HG02943 (cell line): Measurements from ENCODE around the gene UVSSA.

ENCODE experiments used
- ATAC-seq: cut with Tn5 transposase; IDR thresholded peaks from one replicate; pipeline ENCODE4 v1.9.1; 2021; ENCODE audit warnings: mild to moderate bottlenecking, low read depth, moderate library complexity; ENCODE audit not compliant: unreplicated experiment

UVSSA gene

DNA sequence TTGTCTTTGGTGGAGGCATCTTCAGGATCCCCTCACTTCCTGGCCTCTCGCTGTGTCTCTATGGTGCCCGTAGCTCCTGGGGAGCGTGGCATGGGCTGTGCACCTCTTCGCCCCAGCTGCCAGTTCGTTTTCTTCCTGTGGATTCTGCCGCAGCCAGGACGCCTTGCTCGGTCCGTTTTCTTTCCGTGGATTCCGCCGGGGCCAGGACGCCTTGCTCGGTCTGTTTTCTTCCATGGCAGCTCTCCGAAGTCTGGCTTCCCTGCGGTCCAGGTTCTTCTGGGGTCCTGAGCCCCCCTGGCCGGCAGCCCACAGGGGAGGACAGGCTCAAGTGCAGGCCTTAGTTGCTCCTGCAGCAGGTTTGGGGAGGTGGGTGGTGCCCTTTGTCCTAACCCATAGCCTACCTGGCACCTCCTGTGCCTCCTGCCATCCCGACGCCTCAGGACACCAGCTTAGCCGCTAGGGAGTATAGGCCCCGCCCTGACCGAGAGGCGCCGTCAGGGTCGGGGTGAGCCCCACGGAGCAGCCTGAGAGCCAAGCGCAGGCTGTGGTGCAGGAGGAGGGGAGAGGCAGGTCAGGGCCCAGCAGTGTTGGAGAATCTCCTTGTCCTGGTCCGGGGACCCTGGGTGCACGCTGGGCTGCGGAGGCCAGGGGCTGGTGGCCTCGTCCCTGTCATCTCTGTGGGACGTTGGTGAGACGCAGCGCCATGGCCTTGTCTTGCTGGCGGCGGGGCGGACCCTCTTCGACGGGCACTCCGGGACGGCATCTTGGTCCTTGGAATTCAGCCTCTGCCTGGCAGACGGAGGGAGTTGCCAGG, 27.1 kb downstream of the UVSSA start:
- ATAC-seq, result no peak

DNA sequence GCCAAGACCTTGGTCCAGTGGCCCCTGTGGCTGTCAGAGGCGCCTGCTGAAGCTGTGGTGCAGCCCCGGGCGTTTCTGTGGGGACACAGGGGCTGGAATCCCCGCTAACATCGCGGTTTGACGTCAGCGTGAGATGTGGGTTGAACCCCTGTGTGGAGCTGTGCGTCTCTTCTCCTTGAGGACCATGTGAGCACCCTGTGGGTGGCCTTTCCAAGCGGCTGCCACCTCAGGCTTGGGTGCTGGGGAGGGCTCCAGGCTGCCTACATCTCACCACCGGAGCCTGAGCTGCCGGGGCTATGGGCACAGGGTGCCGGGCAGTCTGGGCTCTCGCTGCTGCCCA, 27.7 kb downstream of the UVSSA start:
- no peak for ATAC-seq

DNA sequence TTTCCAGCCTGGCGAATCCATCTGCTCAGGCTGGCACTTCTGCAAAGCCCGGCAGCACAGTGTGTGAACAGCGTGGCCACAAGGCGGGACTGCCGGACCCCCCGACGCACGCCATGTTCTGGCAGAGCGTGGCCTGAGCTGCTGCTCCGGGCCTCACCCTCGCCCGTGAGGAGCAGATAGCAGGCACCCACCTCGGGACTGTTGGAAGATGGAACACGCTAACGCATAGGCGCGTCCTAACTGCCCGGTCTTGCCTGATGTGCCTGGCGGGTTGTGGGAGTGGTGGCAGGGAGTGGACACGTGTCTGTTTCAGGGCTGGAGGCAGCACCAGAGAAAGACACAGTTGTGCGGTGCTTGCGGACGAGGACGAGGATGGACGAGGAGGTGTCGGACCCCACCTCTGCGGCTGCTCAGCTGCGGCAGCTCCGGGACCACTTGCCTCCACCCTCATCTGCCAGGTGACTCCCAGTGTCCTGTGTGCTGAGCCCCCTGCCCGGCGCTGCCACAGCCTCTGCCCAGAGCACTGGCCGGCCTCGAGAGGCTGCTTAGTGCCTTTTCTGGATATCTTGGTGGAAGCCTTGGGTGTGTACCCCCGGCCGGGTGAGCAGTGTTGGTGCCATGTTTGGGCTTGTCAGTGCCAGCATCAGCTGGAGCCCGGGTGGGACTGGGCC, 28.2 kb downstream of the UVSSA start:
- no peak for ATAC-seq

DNA sequence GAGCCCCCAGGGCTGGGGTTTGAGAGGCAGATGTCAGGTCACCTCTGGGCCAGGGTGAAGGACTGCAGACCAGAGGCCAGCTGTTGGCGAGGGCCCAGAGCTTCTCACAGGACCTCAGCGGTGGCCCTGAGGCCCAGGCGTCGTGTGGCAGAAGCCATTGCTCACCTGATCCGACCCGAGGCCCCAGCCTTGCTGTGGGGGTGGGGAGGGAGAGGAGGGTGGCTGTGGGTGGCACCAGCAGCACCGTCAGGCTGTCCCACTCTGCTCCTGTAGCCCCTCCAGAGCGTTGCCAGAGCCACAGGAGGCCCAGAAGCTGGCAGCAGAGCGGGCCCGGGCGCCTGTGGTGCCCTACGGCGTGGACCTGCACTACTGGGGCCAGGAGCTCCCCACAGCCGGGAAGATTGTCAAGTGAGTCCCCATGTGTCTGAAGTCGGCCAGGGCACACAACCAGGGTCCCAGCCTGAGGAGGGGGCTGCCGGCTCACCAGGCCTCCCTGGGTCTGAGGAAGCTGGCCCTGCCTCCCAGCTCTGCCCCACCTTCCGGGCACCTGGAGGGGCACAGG, 28.8 kb downstream of the UVSSA start:
- no peak for ATAC-seq

DNA sequence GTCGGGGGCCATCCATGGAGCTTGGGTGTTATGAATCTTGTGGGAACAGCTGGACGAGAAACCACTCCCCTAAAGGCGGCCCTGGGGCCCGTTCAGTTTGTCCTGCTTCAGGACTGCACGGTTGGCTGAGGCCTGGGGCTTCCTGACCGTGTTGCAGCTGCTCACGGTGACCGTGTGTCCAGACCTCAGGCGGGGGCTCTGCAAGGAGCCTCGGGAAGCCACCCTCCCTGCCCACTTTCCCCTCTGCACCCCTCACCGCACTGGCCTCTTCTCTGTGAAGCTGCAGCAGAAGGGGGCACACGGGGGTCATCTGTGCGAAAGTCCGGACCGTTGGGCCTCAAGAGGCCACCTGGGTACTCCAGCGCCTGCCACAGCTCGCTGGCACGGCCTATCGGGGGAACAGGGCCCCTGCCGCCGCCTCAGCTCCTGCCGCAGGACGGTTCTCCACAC, 29.4 kb downstream of the UVSSA start:
- ATAC-seq, result no peak

DNA sequence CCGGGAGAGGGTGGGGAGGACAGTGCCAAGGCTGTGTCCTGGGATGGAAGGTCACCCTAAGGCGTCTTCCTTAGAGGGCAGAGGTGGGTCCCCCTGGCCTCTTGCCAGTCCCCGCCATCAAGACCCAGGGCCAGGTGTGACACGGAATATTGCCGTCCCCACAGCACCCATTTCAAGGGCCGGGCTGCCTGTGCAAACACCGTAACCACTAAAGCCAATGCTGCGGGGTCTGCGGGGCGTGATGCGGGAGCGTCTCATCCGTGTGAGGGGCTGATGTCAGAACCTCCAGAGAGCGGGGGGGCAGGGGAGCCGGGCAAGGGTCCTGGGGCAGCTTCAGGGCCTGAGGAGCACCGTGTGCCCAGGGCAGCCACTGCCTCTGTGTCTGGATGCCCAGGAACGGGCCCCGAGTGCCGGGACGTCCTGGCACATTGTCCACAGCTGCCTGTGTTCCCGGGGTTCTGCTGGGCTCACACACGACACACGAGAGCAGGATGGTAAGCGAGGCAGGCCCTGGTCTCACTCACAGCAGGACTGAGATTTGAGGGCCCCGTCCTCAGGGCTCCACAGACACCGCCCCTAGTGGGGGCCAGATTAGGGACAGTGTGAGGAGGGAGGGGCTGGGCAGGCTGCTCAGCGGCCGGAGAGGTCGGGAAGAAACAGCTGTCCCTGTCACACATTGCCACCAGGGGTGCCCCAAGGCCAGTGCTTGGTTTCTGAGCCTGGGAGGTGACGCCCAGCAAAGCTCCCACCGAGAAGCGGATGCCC, 30.0 kb downstream of the UVSSA start:
- no peak for ATAC-seq

DNA sequence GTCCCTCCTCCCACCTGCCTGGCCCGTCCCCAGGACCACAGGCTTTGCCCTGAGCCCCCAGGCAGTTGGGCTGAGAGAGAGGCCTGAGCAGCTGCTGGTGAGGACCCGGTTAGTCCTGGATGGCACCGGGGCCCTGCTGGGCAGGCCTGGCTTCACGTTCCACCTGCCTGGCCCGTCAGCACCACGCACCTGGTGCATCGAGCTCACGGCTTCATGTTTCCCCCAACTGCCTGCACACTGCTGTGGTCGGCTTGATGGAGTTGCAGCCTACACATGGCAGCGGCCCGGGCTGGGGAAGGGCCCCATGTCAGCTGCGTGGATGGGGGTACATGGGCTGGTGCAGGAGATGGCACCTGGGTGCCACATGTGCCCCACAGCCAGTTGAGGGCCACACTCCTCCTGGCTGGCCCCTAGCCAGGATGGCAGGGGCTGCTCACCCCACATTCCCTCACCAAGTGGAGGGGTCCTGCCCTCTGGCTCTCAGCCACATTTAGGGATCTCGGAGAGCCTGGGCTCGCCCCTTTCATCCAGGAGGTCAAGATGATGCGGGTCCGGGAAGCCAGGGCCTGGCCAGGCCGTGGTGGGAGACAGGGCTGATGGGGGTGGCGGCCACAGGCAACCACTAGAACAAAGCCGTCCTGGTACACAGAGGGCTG, 30.7 kb downstream of the UVSSA start:
- no peak for ATAC-seq

DNA sequence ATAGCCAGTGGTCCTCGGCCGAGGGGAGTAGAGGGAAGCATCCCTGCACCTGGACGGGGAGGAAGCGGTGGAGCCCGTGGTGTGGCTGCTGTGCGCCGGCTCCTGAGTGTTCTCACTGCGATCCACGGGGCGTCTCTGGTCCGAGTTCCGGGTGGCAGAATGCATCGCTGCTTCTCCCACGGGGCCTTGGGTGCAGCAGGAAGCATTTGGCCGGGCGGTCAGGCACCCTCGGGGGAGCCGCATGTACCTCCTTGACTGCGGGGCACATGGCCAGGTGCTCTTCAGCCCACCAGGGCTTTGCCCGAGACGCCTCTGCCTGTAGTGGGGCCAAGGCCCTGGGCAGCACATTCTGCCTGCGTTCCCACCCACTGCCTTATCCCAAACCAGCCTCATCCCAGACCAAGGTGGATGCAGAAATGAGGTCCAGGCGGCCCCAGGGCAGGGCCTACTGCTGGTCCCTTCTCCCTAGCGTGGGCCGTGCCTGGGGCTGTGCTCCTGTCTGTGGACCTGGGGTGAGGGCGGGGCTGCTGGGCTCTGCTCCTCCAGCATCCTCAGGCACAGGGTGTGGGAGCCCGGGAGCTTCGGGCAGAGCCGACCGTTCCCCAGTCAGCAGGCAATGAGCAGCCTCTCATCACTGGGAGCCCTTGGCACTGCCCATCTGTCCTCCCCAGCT, 31.7 kb downstream of the UVSSA start:
- ATAC-seq, result no peak

DNA sequence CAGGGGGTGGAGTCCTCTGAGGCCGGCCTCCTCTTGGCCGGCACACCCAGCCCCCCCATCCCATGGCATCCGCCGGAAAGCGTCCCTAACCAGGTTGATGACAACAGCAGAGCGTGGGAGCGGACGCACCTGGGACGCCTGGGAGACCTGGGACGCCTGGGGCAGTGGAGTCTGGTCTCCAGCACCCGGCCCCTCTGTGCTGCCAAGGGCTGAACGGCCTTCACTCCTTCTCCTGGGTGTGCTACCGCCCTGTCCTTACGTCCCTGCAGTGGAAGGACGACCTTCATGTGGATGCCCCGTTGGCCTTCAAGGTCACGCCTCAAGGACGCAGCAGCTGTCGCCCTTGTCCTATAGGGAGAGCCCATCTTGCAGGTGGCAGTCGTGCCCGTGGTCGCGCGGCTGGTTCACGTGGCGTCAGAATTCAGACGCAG, 32.4 kb downstream of the UVSSA start:
- ATAC-seq, result no peak

DNA sequence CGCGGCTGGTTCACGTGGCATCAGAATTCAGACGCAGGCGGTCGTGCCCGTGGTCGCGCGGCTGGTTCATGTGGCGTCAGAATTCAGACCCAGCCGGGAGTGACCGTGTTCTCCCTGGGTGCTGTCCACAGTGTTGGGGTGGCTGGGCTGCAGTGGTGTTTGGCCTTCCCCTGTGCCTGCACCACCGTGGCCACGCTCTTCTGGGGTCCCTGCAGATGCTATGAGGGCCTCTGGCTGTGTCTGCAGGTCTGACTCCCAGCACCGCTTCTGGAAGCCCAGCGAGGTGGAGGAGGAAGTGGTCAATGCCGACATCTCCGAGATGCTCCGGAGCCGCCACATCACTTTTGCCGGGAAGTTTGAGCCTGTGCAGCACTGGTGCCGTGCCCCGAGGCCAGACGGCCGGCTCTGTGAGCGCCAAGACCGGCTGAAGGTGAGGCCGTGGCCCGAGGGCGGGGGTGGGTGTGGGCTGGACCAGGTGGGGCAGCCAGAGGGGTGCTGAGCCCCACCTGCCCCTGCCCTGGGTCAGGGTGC, 32.9 kb downstream of the UVSSA start:
- no peak for ATAC-seq

DNA sequence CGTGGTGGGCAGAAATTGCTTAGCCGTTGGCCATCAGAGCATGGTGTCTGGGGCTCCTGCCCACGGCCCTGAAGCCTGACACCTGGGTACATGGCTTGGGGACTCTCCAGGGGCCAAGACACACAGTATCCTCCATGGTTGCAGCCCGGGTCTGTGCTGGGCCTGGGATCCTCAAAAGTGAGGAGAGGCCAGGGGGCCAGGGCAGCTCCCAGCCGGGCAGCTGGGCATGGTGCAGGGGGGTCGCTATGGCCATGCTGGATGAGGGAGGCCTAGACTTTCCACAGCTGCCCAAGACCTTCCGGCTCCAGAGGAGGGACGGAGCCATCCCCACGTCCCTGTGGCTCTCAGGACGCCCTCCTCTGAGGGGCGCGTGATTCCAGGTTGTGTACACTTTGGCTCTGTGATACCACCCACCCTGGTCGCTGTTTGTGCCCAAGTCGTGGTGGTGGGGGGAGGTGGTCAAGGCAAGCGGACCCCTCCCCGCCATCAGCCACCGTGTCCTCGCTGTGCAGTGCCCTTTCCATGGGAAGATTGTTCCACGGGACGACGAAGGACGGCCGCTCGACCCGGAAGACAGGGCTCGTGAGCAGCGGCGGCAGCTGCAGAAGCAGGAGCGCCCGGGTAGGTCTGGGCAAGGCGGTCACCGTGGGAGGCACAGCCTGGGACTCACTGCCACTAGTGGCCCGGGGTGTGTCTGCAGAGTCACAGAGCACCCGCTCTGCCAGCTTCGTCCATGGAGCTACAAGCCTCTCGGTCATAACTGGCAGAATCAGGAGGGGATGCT, 33.6 kb downstream of the UVSSA start:
- no peak for ATAC-seq

DNA sequence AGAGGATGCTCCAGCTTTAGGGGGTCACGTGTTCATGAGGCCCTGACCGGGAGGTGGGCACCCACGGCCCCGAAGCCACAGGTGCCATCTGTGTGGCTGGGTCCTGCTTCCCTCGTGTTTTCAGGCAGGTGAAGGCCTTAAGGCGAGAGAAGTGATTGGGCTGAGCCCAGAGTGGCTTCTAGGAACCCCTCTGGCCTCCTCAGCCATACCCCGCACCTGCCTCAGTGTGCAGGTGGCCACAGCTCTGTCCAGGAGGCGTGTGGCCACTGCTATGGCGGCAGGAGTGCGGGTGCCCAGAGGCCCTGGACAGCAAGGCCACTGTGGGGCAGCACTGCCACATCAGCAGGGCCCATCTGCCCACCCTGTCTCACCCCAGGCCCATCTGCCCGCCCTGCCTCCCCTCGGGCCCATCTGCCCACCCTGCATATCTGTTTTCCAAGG, 34.2 kb downstream of the UVSSA start:
- no peak for ATAC-seq

DNA sequence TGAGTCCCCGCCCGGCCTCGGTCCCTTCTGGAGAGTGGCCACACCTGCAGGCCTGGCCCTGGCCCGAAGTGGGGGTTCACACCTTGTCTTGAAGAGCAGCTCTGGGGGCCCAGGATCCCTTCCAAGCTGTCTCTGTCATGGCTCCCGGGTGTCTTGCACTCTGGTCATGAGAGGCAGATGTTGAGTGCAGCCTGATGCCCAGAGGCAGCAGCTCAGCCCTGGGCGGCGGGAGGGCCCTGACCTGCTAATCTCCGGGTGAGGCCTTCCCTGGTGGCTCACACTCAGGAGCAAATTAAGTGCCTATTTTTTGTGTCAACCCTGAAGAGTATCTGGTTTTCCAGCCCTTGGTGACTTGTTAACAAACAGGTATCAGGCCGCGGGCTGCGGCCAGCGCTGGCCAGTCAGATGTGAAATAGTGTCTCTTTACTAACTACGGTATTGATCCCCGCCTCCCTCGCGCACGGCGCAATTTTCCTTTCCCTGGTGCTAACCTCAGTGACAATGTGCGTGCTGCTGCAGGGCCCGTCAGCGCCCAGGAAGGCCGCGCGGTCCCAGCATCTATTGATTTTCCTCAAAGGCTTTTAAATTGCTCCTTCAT, 35.0 kb downstream of the UVSSA start:
- ATAC-seq, result no peak

DNA sequence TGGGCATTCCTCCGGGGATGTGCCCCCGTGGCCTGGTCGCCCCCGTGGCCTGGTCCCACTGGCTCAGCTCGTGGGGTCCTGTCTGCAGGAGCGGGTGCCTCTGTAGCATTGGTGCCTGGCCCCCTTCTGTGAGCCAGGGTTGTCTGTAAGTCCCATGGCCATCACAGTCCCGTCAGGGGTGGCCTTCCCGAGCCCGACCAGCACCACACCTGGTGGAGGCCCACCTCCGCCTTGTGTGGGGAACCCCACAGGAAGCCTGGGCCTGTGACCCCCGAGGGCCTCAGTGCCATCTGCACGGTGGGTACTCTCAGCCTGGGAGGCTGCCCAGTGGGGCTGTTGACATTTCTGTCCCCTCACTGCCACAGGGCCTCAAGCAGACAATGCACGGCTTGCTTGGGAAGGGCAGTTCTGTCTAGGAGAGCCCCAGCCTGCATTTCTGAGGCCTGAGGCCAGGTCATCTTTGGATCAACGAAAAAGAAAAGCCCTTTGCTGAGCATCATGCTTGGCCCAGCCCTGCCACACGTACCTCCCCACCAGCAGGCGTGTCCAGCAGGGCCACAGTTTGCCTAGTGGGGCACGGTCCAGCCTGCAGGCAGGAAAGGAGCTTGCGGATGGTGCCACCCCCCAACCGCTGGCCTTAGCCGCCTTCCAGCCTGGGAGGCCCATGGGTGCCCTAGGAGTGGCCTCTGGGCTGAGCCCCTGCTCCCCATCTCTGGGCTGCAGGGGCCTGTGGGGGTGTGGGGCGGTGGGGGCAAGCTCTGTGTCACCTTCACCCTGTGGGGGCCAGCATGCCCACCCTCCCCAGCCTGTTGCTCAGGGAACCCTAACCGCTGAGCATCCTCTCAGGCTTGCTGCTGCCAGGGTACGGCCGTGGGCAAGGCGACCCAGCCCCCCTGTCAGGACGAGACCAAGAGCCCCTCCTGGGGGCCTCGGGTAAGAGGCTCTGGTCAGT, 36.0 kb downstream of the UVSSA start:
- ATAC-seq, result no peak

DNA sequence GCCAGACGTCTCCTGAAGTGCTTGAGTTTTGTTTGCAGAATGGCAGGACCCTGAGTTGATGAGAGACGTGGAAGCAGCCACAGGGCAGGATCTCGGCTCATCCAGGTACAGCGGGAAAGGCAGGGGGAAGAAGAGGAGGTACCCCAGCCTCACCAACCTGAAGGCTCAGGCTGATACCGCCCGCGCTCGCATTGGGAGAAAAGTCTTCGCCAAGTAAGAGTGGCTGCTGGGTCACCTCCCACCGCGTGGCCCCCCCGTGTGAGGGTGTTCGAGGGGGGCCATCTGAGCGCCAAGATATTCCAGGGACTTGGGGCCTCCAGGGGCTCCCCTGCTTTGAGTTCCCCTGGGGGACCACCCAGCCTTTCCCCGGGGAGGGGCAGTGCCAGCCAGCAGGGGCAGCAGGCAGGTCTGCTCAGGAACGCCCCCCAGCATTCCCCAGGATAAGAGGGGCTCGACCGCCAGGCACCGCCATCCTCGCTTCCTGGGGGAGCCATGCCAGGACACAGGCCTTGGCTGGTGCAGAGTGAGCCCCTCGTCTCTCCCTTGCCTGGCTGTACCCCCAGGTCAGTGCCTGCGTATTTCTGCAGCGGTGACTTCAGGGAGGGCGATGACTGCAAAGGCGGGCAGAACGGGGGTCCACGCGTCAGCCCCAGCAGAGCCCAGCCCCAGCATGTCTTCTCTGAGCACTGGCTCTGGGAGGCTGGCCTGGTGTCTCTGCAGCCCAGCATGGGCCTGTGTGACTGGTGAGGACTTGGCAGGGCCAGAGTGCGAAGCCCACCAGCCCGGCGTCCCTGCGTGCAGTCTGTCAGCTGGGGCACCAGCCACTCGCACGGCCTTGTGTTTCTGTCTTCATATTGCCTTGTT, 37.0 kb downstream of the UVSSA start:
- no peak for ATAC-seq

DNA sequence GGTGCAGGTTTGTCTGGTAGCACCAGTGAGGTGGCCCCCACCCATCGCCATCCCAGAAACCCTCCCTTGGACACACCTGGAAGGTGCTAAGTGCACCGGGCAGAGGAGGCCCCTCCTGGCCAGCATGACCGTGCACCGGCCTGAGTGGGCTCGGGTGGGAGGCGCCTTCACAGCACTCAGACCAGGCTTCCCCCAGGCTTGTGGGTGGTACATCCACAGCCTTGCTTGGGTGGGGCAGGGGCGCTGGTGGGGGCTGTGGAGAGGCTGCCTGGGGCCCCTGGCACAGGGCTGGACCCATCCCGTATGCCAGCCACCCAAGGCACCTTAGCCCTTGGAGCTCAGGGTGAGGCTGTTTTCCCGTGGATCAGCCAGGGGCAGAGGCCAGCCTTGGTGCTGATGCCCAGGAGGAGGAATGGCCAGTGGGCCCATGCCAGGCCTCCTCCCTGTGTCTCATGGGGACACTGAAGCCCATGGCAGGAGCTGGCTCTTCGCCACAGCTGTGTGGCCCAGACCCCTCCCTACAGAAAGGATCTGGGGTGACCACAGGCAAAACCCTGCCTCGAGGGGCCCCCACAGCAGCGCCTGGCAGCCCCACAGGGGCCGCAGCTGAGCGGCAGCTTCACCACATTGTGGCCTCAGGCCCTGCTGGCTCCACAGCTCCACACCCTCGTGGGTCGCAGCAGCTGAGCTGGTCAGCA, 37.8 kb downstream of the UVSSA start:
- ATAC-seq, result no peak
